Measurements from ENCODE around the gene DNAH12. TPM values are rescaled to one million over a fixed set of nuclear protein-coding genes. Genes with fewer than 3 reads are reported as not detected.

Gene DNAH12
- total and polyA plus RNA-seq, 2 of the 13 experiments (the other 11 are each of a cell fraction or from before 2014, with no cell fraction given) = 0.11 TPM

DNA sequence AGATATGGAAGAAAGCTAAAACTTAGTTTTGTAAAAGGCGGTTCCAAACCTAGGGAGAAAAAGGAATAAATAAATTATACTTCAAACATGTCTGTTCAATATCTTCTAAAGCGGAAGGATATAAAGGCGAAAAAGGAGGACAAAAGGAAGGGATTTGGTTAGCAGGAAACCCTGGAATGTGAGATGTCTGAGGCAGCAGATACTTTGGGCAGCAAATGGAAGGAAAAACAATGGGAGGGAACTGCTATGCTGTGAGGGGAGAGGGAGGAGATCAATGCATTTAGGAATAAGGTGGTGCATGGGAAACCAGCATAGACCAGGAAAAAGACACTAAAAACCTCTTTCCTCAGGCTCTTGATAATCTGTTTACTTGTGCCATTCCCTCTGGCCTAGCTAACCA lies 120.8 kb downstream of the DNAH12 start (continued):
- TF ChIP-seq MED8 (CRISPR knock-in tag; IDR thresholded peaks at IDR 0.05; ENCODE audit: insufficient replicate concordance) (no peak), ZHX2 (IDR thresholded peaks at IDR 0.05; ENCODE audit: low read depth) (no peak), ZHX2 (CRISPR knock-in tag; IDR thresholded peaks at IDR 0.05; ENCODE audit: borderline replicate concordance) (no peak)

- FAIRE-seq = no peak
- no peak overlapping the region for H3K9ac ChIP-seq (ENCODE audit: insufficient read depth, low read depth, low read length)
- CTCF ChIA-PET (ENCODE audit: low intra/inter-chr PET ratio, low total read pairs) = no interaction called here
- no peaks in the 10 kb centered on the region for H3K36me3 ChIP-seq (replicated peaks in 1 of 2; ENCODE audit: control insufficient read depth in 1 of 2, insufficient read depth in 2 of 2, low read length in 2 of 2)
- H3K9me3 ChIP-seq (ENCODE audit: low read length) = no peaks in the 10 kb centered on the region
- in situ Hi-C loops (cut with HindIII; ENCODE audit: extremely low pct_ligation_motif_present, low pct_unique_long_range_greater_than_20kb) = no loop called here
- no peak overlapping the region for H3K4me3 ChIP-seq (replicated peaks in 1 of 3; ENCODE audit: insufficient read depth in 1 of 3, low read depth in 2 of 3, low read length in 3 of 3)
- no peaks in the 10 kb centered on the region for H4K20me1 ChIP-seq (ENCODE audit: insufficient read depth, low read length)
- POLR2A ChIA-PET = no interaction called here
- H2AFZ ChIP-seq (ENCODE audit: low read length) = no peak overlapping the region
- H3K4me2 ChIP-seq (ENCODE audit: low read depth, low read length) = no peak overlapping the region
- DNase-seq (ENCODE audit: low spot score) = no peak
- BruUV-seq (replicated peaks) = no TSS peak
- WGBS (ENCODE audit: low lambda C conversion rate) = 68% methylated on average over 5 of the region's 5 CpGs
- ATAC-seq = no peak
- no peaks in the 10 kb centered on the region for H3K4me1 ChIP-seq (ENCODE audit: insufficient read depth, low read length)
- TF ChIP-seq REST (IDR thresholded peaks at IDR 0.05; ENCODE audit: borderline replicate concordance in 1 of 2, low read depth in 1 of 2, low read length in 2 of 2) (no peak), TAF15 (IDR thresholded peaks at IDR 0.05; ENCODE audit: low read depth, low read length, poor library complexity, severe bottlenecking) (no peak), ZNF672 (CRISPR knock-in tag; IDR thresholded peaks at IDR 0.05) (no peak), FOXA3 (CRISPR knock-in tag; IDR thresholded peaks at IDR 0.05) (no peak), ZNF768 (CRISPR knock-in tag; IDR thresholded peaks at IDR 0.05) (no peak), THYN1 (CRISPR knock-in tag; IDR thresholded peaks at IDR 0.05; ENCODE audit: borderline replicate concordance, low read depth) (no peak), EZH2 (conservative IDR thresholded peaks at IDR 0.05; ENCODE audit: low read depth, low read length) (no peak), ZNF432 (CRISPR knock-in tag; IDR thresholded peaks at IDR 0.05; ENCODE audit: borderline replicate concordance) (no peak), CEBPG (CRISPR knock-in tag; IDR thresholded peaks at IDR 0.05) (no peak)
- TF ChIP-seq, protein P1, sequence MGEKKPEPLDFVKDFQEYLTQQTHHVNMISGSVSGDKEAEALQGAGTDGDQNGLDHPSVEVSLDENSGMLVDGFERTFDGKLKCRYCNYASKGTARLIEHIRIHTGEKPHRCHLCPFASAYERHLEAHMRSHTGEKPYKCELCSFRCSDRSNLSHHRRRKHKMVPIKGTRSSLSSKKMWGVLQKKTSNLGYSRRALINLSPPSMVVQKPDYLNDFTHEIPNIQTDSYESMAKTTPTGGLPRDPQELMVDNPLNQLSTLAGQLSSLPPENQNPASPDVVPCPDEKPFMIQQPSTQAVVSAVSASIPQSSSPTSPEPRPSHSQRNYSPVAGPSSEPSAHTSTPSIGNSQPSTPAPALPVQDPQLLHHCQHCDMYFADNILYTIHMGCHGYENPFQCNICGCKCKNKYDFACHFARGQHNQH (CRISPR knock-in tag; IDR thresholded peaks at IDR 0.05) = no peak
- no peaks in the 10 kb centered on the region for H3K79me2 ChIP-seq (ENCODE audit: insufficient read depth, low read length)
- H3K27ac ChIP-seq (ENCODE audit: extremely low read length, insufficient read depth, low read length) = no peak overlapping the region
- intact Hi-C loops (cut with micrococcal nuclease; ENCODE audit: unreplicated experiment) = no loop called here
- peaks cover 0 to 1% of the 10 kb centered on the region in 2 experiments; a peak in 1 of 5 replicates for H3K27me3 ChIP-seq (ENCODE audit: control insufficient read depth in 1 of 2, insufficient read depth in 2 of 2, low read length in 2 of 2)
Observed at GRCh38 chr3:57421336-57421735, 122.8 kb downstream of the DNAH12 start.

Measured in HepG2 (cell line).